Neural crest cell (in vitro differentiated cells): ENCODE results near the gene OVCH2. TPM values are rescaled to one million over a fixed set of nuclear protein-coding genes. Genes with fewer than 3 reads are reported as not detected.

ENCODE experiments used
- DNase-seq: peaks from one replicate; pipeline ENCODE4 v3.0.0; 2021; ENCODE audit warnings: low read depth, mixed read lengths, low spot score
- H3K27ac Mint-ChIP-seq: one replicate; pipeline ENCODE4 v1.8.0; 2021; ENCODE audit warnings: mild to moderate bottlenecking, mixed read lengths; ENCODE audit not compliant: unreplicated experiment
- H3K27me3 Mint-ChIP-seq: 2 replicates; pipeline ENCODE4 v1.8.0; 2021; ENCODE audit warnings: low read depth, mild to moderate bottlenecking, mixed read lengths
- H3K36me3 Mint-ChIP-seq: 2 replicates; pipeline ENCODE4 v1.8.0; 2021; ENCODE audit warnings: low read depth, mild to moderate bottlenecking, mixed read lengths
- H3K4me1 Mint-ChIP-seq: 2 replicates; pipeline ENCODE4 v1.8.0; 2021; ENCODE audit warnings: mixed read lengths
- H3K4me3 Mint-ChIP-seq: one replicate; pipeline ENCODE4 v1.8.0; 2021; ENCODE audit warnings: mild to moderate bottlenecking, mixed read lengths
- H3K9me3 Mint-ChIP-seq: 2 replicates; pipeline ENCODE4 v1.8.0; 2021; ENCODE audit warnings: mixed read lengths
- total RNA-seq: library from RNA; stranded (reverse); gene quantifications from 2 replicates; pipeline ENCODE4 v1.2.1, GENCODE V29; 2021
- TF ChIP-seq, protein P1 (sequence below): fragments of 200-600 bp; sonication (generic); conservative IDR thresholded peaks from 2 replicates; pipeline ENCODE4 v1.5.0; 2021; ENCODE audit warnings: antibody characterized with exemption, mild to moderate bottlenecking

The OVCH2 gene
- total RNA-seq, 1 donor from 2014 or later: not detected

DNA sequence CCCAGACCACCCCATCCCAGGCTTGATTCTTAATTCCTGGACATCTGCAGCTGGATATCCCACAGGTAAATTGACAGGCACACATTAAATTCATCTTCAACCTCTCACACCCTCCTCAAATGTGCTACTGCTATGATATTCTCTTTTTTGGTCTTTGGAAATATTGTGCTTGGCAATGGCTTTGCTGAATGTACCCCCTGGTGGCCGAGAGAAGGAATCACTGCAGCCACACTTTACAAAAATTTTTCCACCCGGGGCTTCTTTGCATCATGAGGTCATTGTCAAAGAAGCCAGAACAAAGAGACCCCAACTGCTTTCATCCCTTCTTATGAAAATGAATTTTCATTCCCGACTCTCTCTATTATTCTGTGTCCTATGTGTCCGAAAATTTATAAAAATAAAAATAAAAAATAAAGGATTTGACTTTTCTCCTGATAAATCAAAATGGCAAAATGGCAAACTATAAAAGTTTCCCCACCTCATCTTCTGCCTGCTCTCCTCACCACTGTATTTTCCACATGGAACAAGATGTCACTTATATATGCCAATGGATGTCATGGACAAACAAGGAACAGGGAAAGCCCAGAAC lies 17.9 kb downstream of the OVCH2 start:
- Mint-ChIP-seq H3K9me3 (no peaks in the 10 kb centered on the region), H3K27me3 (peaks cover 4% of the 10 kb centered on the region), H3K4me3 (no peak overlapping the region), H3K4me1 (peaks cover 15% of the 10 kb centered on the region), H3K36me3 (no peaks in the 10 kb centered on the region), H3K27ac (no peak overlapping the region)
- DNase-seq: no peak
- TF ChIP-seq, protein P1, sequence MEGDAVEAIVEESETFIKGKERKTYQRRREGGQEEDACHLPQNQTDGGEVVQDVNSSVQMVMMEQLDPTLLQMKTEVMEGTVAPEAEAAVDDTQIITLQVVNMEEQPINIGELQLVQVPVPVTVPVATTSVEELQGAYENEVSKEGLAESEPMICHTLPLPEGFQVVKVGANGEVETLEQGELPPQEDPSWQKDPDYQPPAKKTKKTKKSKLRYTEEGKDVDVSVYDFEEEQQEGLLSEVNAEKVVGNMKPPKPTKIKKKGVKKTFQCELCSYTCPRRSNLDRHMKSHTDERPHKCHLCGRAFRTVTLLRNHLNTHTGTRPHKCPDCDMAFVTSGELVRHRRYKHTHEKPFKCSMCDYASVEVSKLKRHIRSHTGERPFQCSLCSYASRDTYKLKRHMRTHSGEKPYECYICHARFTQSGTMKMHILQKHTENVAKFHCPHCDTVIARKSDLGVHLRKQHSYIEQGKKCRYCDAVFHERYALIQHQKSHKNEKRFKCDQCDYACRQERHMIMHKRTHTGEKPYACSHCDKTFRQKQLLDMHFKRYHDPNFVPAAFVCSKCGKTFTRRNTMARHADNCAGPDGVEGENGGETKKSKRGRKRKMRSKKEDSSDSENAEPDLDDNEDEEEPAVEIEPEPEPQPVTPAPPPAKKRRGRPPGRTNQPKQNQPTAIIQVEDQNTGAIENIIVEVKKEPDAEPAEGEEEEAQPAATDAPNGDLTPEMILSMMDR: peak; percentile 88

DNA sequence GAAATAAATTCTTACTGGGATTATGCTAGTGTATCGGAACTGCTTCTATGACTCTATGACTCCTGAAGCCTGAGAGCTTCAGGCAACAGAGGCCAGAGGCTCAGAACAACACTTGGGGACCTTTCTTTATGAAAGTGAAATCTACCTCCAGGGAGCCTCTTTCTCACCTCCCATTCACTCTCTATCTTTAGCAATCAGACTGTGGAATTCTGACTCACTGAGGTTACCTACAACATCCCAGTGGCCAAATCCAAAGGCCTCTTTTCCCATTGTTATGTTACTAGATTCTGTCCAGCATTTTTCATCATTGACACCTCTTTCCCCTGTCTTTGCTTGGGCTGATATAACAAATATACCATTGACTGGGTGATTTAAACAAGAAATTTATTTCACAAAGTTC lies 18.9 kb downstream of the OVCH2 start:
- Mint-ChIP-seq H3K9me3 (no peaks in the 10 kb centered on the region), H3K27ac (no peak overlapping the region), H3K4me3 (no peak overlapping the region), H3K27me3 (no peaks in the 10 kb centered on the region), H3K4me1 (peaks cover 15% of the 10 kb centered on the region), H3K36me3 (no peaks in the 10 kb centered on the region)
- TF ChIP-seq, protein P1: no peak
- no peak for DNase-seq

DNA sequence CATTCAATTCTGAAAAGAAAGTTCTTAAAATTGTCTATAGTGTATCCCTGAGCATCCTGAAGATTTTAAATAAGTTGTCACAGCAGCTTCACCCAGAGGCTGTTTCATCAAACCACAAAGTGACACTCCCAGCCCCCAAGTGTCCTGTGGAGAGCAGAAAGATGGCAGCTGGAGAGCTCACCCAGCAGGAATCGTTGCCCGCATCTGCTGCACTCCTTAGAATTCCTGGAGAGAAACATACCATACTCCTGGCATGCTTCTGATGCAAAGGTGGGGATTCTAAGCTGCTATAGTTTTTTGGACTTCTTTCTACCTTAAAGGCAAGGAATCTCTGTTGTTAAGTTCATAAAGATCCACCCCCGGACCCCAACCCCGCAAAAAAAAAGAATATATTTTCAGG lies 19.5 kb downstream of the OVCH2 start:
- H3K4me1 Mint-ChIP-seq: peaks cover 15% of the 10 kb centered on the region
- H3K27me3 Mint-ChIP-seq: no peaks in the 10 kb centered on the region
- no peak for DNase-seq
- TF ChIP-seq, protein P1: no peak
- no peak overlapping the region for H3K4me3 Mint-ChIP-seq
- H3K9me3 Mint-ChIP-seq: no peaks in the 10 kb centered on the region
- H3K36me3 Mint-ChIP-seq: no peaks in the 10 kb centered on the region
- no peak overlapping the region for H3K27ac Mint-ChIP-seq

DNA sequence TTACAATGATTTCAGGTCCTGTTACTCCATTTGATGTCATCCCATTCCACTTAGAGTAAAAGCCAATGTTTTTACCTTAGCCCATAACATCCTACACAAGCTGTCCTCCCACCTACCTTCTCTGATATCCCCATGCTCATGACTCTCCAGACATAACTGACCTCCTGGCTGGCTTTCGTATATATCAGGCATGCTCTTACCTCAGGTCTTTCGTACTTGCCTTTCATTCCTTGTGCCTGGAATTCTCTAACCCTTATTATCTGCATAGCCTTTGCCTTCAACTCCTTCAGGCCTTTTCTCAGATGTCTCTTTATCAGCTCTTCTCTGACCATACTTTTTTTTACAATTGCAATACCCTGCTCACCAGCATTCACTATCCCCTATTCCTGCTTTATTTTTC lies 22.7 kb downstream of the OVCH2 start:
- no peaks in the 10 kb centered on the region for H3K27me3 Mint-ChIP-seq

DNA sequence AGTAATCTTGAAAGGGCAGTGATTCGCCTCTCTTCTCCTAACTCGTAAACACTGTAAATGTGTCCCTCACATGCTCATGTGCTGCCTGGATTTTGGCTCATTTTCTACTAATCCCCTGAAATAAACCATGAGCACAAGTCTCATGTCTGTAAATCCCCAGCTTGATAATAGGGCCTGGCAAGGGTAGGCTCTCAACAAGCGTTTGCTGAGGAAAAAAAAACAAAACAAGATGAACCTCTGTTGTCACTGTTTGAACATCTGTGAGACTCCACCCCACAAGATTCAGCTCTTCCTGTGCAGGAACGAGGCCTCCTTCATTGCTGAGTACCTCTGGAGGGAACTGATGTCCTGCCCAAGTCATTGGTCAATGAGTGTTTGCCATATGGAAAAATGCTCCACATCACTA lies 28.5 kb downstream of the OVCH2 start:
- no peak for DNase-seq
- TF ChIP-seq, protein P1: no peak
- H3K4me1 Mint-ChIP-seq: peaks cover 24% of the 10 kb centered on the region
- no peaks in the 10 kb centered on the region for H3K9me3 Mint-ChIP-seq
- no peak overlapping the region for H3K27ac Mint-ChIP-seq
- H3K4me3 Mint-ChIP-seq: no peak overlapping the region
- peaks cover 28% of the 10 kb centered on the region for H3K27me3 Mint-ChIP-seq
- no peaks in the 10 kb centered on the region for H3K36me3 Mint-ChIP-seq

More for the DNA sequence above, 22.7 kb downstream of the OVCH2 start:
- DNase-seq: no peak
- TF ChIP-seq, protein P1: no peak
- H3K4me1 Mint-ChIP-seq: peaks cover 5% of the 10 kb centered on the region
- no peaks in the 10 kb centered on the region for H3K36me3 Mint-ChIP-seq
- no peak overlapping the region for H3K4me3 Mint-ChIP-seq
- no peaks in the 10 kb centered on the region for H3K9me3 Mint-ChIP-seq
- no peak overlapping the region for H3K27ac Mint-ChIP-seq
